K562 (cell line): ENCODE data around the gene THOC1. TPM values are rescaled to one million over a fixed set of nuclear protein-coding genes. Genes with fewer than 3 reads are reported as not detected.

ENCODE experiments used
- BRD4 ChIP-seq: fragments of 200-600 bp; sonication (generic); IDR thresholded peaks from 2 replicates; pipeline ENCODE4 v1.6.1; 2017; ENCODE audit warnings: inconsistent platforms
- CEBPG ChIP-seq, 3 experiments: fragments of 200-800 bp in 1 of 3; sonication (Bioruptor generic) in 1 of 3; sonication (generic) in 1 of 3; formaldehyde crosslinking in 1 of 3; IDR thresholded peaks in 2 of 3; conservative IDR thresholded peaks in 1 of 3; 2 replicates each; pipeline versions ENCODE4 v1.6.1 to v1.8.0; 2016 to 2022; ENCODE audit warnings: missing compliant biosample characterization in 2 of 3, missing genetic modification characterization in 2 of 3, mild to moderate bottlenecking in 1 of 3, missing genetic modification reagents in 1 of 3
- HEY1 ChIP-seq: fragments of 250-450 bp; sonication (Bioruptor Pico); IDR thresholded peaks from 2 replicates; pipeline ENCODE4 v1.5.0; 2020; ENCODE audit warnings: mild to moderate bottlenecking, moderate library complexity, borderline replicate concordance
- KLF6 ChIP-seq: fragments of 250-450 bp; sonication (Bioruptor Pico); IDR thresholded peaks from 2 replicates; pipeline ENCODE4 v1.4.0; 2020; ENCODE audit warnings: mild to moderate bottlenecking, moderate library complexity, borderline replicate concordance
- PCBP2 ChIP-seq: fragments of 200-400 bp; formaldehyde crosslinking; IDR thresholded peaks from 2 replicates; pipeline ENCODE4 v1.6.1; 2018; ENCODE audit warnings: low read length, low read depth, mild to moderate bottlenecking, moderate library complexity; ENCODE audit not compliant: poor library complexity, severe bottlenecking
- TAF7 ChIP-seq: fragments of 450-650 bp; IDR thresholded peaks from 2 replicates; pipeline ENCODE4 v1.6.1; 2016; ENCODE audit warnings: missing genetic modification characterization, missing compliant biosample characterization
- TCF7L2 ChIP-seq: fragments of 150-350 bp; IDR thresholded peaks from 2 replicates; pipeline ENCODE4 v1.6.1; 2016; ENCODE audit warnings: low read depth, mild to moderate bottlenecking, low read length, moderate library complexity
- THRAP3 ChIP-seq: fragments of 450-650 bp; IDR thresholded peaks from 2 replicates; pipeline ENCODE4 v1.6.1; 2016; ENCODE audit warnings: mild to moderate bottlenecking, inconsistent platforms, borderline replicate concordance
- U2AF1 ChIP-seq: fragments of 200-400 bp; formaldehyde crosslinking; optimal IDR thresholded peaks from 2 replicates; pipeline ENCODE3; 2017; ENCODE audit warnings: mild to moderate bottlenecking, low read depth, low read length, moderate library complexity
- XRCC5 ChIP-seq: fragments of 200-400 bp; formaldehyde crosslinking; IDR thresholded peaks from 2 replicates; pipeline ENCODE4 v1.6.1; 2017; ENCODE audit warnings: low read depth, mild to moderate bottlenecking, low read length
- ZBED1 ChIP-seq: IDR thresholded peaks from 2 replicates; pipeline ENCODE4 v1.6.1; 2014
- ZNF143 ChIP-seq: sonication (generic); formaldehyde crosslinking; IDR thresholded peaks from 2 replicates; pipeline ENCODE4 v1.9.0; 2022; ENCODE audit warnings: mild to moderate bottlenecking, missing genetic modification reagents
- ZNF707 ChIP-seq: fragments of 250-450 bp; sonication (Bioruptor Pico); conservative IDR thresholded peaks from 2 replicates; pipeline ENCODE4 v1.8.0; 2022; ENCODE audit warnings: inconsistent platforms, mild to moderate bottlenecking, moderate library complexity
- polyA plus RNA-seq, 8 experiments: library from polyadenylated mRNA; depleted of rRNA in 4 of 8; stranded (reverse) in 5 of 8; unstranded in 3 of 8; fragments of >200 nt; fragmentation: Nextera tagmentation in 2 of 8; fragmentation: Illumina TruSeq in 1 of 8; extraction: Ambion mirVana in 2 of 8; extraction: Trizol in 1 of 8; gene quantifications; 2 replicates each; pipeline versions ENCODE4 v1.2.1 to v1.2.3, GENCODE V29; 2011 to 2014; ENCODE audit warnings: inconsistent platforms in 1 of 8, missing spikeins in 1 of 8
- total RNA-seq, 7 experiments: library from RNA; depleted of rRNA in 6 of 7; stranded (reverse); fragments of >200 nt in 6 of 7; fragmentation: Illumina TruSeq in 2 of 7; extraction: Trizol in 2 of 7; gene quantifications; 2 replicates each; pipeline versions ENCODE4 v1.2.1 to v1.2.3, GENCODE V29; 2011 to 2021; ENCODE audit warnings: low replicate concordance in 1 of 7
- TF ChIP-seq, protein P1 (sequence below): fragments of 450-650 bp; IDR thresholded peaks from 2 replicates; pipeline ENCODE4 v1.6.1; 2016; ENCODE audit warnings: low read depth
- TF ChIP-seq, protein P2 (sequence below): fragments of 450-650 bp; IDR thresholded peaks from one replicate; pipeline ENCODE4 v1.6.1; 2018; ENCODE audit warnings: mild to moderate bottlenecking, moderate library complexity; ENCODE audit not compliant: partially characterized antibody
- TF ChIP-seq, protein P3 (sequence below): fragments of 450-650 bp; conservative IDR thresholded peaks from 2 replicates; pipeline ENCODE4 v1.6.1; 2016; ENCODE audit warnings: missing genetic modification characterization, low read depth, mild to moderate bottlenecking, missing compliant biosample characterization, moderate library complexity

The THOC1 gene
- total and polyA plus RNA-seq, 9 of the 15 experiments (the other 6 are each of a cell fraction or from before 2014, with no cell fraction given): 71.1 to 143 (median 107) TPM

- TF ChIP-seq ZNF143 (CRISPR knock-in tag) (peak; percentile 61; the same call in 1 of the 2 replicates), HEY1 (CRISPR knock-in tag) (no peak), PCBP2 (no peak), CEBPG (CRISPR knock-in tag; IDR thresholded peaks at IDR 0.05) (0 out of 2 replicates have a peak, but pooled peaks have one; percentile 38), CEBPG (tag; conservative IDR thresholded peaks at IDR 0.05 in 1 of 2, IDR thresholded peaks at IDR 0.05 in 1 of 2) (no peak), TCF7L2 (no peak), THRAP3 (no peak), U2AF1 (peak; percentile 59), XRCC5 (0 out of 2 replicates have a peak, but pooled peaks have one; percentile 68), ZNF707 (CRISPR knock-in tag) (no peak), ZBED1 (no peak), TAF7 (tag) (peak; percentile 93), KLF6 (CRISPR knock-in tag) (no peak), BRD4 (peak; percentile 98)
- TF ChIP-seq, protein P1, sequence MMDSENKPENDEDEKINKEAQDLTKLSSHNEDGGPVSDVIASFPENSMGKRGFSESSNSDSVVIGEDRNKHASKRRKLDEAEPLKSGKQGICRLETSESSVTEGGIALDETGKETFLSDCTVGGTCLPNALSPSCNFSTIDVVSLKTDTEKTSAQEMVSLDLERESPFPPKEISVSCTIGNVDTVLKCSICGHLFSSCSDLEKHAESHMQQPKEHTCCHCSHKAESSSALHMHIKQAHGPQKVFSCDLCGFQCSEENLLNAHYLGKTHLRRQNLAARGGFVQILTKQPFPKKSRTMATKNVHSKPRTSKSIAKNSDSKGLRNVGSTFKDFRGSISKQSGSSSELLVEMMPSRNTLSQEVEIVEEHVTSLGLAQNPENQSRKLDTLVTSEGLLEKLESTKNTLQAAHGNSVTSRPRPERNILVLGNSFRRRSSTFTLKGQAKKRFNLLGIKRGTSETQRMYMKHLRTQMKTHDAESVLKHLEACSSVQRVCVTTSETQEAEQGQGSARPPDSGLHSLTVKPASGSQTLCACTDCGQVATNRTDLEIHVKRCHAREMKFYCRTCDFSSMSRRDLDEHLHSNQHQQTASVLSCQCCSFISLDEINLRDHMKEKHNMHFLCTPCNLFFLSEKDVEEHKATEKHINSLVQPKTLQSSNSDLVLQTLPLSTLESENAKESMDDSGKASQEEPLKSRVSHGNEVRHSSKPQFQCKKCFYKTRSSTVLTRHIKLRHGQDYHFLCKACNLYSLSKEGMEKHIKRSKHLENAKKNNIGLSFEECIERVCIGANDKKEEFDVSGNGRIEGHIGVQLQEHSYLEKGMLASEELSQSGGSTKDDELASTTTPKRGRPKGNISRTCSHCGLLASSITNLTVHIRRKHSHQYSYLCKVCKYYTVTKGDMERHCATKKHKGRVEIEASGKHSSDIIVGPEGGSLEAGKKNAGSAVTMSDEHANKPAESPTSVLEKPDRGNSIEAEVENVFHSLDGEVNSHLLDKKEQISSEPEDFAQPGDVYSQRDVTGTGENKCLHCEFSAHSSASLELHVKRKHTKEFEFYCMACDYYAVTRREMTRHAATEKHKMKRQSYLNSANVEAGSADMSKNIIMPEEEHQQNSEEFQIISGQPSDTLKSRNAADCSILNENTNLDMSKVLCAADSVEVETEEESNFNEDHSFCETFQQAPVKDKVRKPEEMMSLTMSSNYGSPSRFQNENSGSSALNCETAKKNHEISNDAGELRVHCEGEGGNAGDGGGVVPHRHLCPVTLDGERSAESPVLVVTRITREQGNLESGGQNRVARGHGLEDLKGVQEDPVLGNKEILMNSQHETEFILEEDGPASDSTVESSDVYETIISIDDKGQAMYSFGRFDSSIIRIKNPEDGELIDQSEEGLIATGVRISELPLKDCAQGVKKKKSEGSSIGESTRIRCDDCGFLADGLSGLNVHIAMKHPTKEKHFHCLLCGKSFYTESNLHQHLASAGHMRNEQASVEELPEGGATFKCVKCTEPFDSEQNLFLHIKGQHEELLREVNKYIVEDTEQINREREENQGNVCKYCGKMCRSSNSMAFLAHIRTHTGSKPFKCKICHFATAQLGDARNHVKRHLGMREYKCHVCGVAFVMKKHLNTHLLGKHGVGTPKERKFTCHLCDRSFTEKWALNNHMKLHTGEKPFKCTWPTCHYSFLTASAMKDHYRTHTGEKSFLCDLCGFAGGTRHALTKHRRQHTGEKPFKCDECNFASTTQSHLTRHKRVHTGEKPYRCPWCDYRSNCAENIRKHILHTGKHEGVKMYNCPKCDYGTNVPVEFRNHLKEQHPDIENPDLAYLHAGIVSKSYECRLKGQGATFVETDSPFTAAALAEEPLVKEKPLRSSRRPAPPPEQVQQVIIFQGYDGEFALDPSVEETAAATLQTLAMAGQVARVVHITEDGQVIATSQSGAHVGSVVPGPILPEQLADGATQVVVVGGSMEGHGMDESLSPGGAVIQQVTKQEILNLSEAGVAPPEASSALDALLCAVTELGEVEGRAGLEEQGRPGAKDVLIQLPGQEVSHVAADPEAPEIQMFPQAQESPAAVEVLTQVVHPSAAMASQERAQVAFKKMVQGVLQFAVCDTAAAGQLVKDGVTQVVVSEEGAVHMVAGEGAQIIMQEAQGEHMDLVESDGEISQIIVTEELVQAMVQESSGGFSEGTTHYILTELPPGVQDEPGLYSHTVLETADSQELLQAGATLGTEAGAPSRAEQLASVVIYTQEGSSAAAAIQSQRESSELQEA: no peak
- TF ChIP-seq, protein P2, sequence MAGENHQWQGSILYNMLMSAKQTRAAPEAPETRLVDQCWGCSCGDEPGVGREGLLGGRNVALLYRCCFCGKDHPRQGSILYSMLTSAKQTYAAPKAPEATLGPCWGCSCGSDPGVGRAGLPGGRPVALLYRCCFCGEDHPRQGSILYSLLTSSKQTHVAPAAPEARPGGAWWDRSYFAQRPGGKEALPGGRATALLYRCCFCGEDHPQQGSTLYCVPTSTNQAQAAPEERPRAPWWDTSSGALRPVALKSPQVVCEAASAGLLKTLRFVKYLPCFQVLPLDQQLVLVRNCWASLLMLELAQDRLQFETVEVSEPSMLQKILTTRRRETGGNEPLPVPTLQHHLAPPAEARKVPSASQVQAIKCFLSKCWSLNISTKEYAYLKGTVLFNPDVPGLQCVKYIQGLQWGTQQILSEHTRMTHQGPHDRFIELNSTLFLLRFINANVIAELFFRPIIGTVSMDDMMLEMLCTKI: no peak
- TF ChIP-seq, protein P3, sequence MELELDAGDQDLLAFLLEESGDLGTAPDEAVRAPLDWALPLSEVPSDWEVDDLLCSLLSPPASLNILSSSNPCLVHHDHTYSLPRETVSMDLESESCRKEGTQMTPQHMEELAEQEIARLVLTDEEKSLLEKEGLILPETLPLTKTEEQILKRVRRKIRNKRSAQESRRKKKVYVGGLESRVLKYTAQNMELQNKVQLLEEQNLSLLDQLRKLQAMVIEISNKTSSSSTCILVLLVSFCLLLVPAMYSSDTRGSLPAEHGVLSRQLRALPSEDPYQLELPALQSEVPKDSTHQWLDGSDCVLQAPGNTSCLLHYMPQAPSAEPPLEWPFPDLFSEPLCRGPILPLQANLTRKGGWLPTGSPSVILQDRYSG (tag): no peak
Observed at GRCh38 chr18:267688-268552, at the start of gene THOC1 (continued).
